Measurements from ENCODE around the gene IFITM1.
"Not testable (repeated sequence)": the region's sequence is repeated elsewhere in the genome, so short reads cannot be mapped to it uniquely, and the experiment has no call there.

The IFITM1 gene

GRCh38 chr11:309979-310572 is 3.8 kb upstream of the IFITM1 start:
- DNase-seq: not testable (repeated sequence)

- DNase-seq: not testable (repeated sequence)
Measured at GRCh38 chr11:311013-311748, 2.7 kb upstream of the IFITM1 start.

GRCh38 chr11:312092-312816 is 1.6 kb upstream of the IFITM1 start:
- DNase-seq: peak in 1 of 2 donors; percentile 46

- no peak for DNase-seq
Measured at GRCh38 chr11:313304-313786, 495 bp upstream of the IFITM1 start.

- DNase-seq: not testable (repeated sequence)
Measured at GRCh38 chr11:314554-314875, 675 bp downstream of the IFITM1 start.

GRCh38 chr11:315051-315481 is 1.2 kb downstream of the IFITM1 start:
- no peak for DNase-seq

GRCh38 chr11:315516-315994 is 1.7 kb downstream of the IFITM1 start:
- DNase-seq: no peak

- no peak for DNase-seq
Measured at GRCh38 chr11:316031-316701, 2.3 kb downstream of the IFITM1 start.

- no peak for DNase-seq
Measured at GRCh38 chr11:316891-317301, 3.1 kb downstream of the IFITM1 start.

GRCh38 chr11:317668-318404 is 4.0 kb downstream of the IFITM1 start:
- DNase-seq: not testable (repeated sequence)

- not testable (repeated sequence) for DNase-seq
Measured at GRCh38 chr11:318405-319120, 4.7 kb downstream of the IFITM1 start.

GRCh38 chr11:319121-319887 is 5.5 kb downstream of the IFITM1 start:
- not testable (repeated sequence) for DNase-seq

- not testable (repeated sequence) for DNase-seq
Measured at GRCh38 chr11:319888-320273, 6.0 kb downstream of the IFITM1 start.

- DNase-seq: no peak
Measured at GRCh38 chr11:324156-324555, 10.3 kb downstream of the IFITM1 start.

GRCh38 chr11:324593-325517 is 11.0 kb downstream of the IFITM1 start:
- DNase-seq: not testable (repeated sequence)

GRCh38 chr11:325796-326591 is 12.2 kb downstream of the IFITM1 start:
- no peak for DNase-seq

GRCh38 chr11:326592-326841 is 12.7 kb downstream of the IFITM1 start:
- DNase-seq: no peak

- DNase-seq: peak in 1 of 2 donors; percentile 55
Measured at GRCh38 chr11:326842-327580, 13.2 kb downstream of the IFITM1 start.

- no peak for DNase-seq
Measured at GRCh38 chr11:327581-327923, 13.7 kb downstream of the IFITM1 start.
